HG03064 (cell line): ENCODE data around the gene OR2AG2.
A peak's percentile ranks its signal among the peaks of the same experiment; 100 is the strongest.
"Not testable (repeated sequence)": the region's sequence is repeated elsewhere in the genome, so short reads cannot be mapped to it uniquely, and the experiment has no call there.

Experiments
- ATAC-seq: cut with Tn5 transposase; IDR thresholded peaks from one replicate; pipeline ENCODE4 v1.9.1; 2021; ENCODE audit warnings: low read depth; ENCODE audit not compliant: unreplicated experiment

Gene OR2AG2, protein sequence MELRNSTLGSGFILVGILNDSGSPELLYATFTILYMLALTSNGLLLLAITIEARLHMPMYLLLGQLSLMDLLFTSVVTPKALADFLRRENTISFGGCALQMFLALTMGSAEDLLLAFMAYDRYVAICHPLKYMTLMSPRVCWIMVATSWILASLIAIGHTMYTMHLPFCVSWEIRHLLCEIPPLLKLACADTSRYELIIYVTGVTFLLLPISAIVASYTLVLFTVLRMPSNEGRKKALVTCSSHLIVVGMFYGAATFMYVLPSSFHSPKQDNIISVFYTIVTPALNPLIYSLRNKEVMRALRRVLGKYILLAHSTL

DNA sequence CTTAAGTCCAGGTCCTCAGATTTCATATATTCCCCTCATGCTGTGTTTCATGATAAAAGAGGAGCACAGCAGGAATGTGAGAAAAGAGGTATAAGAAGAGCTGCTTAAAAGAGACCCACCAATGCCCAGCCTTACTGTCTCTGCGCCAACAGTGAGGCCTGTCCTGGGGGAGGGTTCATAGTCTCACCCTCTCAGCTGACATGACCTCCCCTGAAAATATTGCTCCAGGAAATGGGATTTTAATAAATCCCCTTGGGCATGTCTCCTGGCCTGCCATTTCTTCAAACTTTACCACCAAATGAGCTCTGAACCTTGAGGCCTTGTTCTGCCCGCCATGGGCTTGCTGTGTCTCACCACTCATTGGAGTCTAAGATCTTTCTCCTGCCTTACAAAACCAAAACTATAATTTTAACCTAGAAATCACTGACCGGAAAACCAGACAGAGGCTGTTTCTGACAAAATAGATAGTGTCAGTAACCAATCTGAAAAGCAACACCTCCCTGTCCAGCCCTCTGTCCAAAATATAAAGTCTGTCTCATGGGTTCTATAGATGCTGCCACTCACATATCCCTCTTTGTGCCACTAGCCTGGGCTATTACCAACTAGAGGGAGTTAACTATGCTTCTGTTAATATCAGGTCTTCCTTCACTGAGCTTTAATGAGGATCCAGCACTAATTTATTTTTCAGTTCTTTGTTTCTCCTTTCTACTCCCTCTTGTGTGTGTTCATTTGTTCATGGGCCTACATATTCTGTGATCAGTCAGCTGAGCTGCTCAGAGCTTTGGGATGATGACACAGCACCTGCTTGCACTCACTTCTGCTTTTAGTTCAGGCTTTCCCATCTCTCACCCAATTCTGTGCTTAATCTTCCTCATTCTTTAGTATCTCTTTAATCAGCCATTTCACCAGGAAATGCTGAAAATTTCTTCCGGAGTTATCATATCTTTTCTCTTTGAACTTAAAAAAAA lies at the start of gene OR2AG2:
OR2AG2 (minus strand) TSS at position 51 of the 968 bp plus-strand sequence. CDS start 3,019 bp downstream, outside the sequence.
- ATAC-seq, result peak; percentile 97

- ATAC-seq, result no peak
Measured at GRCh38 chr11:6818967-6819366, 47.2 kb upstream of the OR2AG2 start.

GRCh38 chr11:6817694-6818093 lies 45.9 kb upstream of the OR2AG2 start:
- ATAC-seq, result no peak

DNA sequence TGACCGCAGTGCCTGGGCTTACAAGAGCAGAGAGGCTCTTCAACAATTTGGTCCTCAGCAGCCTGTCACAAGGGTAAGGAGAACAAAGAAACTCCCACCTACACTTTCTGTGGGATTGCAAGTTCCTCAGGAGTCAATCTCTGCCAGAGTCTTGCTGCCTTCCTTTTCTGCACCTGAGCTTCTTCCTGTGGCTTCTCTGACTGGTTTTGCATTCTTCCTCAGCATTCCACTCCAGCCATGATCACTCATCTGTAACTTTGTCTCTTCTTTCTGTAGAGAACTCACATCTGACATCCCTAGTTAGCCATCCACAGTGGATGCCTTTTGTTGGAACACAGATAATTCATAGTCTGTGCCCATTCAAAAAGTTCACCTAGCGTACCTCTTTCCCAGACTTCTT lies 41.9 kb upstream of the OR2AG2 start:
- ATAC-seq, result no peak

DNA sequence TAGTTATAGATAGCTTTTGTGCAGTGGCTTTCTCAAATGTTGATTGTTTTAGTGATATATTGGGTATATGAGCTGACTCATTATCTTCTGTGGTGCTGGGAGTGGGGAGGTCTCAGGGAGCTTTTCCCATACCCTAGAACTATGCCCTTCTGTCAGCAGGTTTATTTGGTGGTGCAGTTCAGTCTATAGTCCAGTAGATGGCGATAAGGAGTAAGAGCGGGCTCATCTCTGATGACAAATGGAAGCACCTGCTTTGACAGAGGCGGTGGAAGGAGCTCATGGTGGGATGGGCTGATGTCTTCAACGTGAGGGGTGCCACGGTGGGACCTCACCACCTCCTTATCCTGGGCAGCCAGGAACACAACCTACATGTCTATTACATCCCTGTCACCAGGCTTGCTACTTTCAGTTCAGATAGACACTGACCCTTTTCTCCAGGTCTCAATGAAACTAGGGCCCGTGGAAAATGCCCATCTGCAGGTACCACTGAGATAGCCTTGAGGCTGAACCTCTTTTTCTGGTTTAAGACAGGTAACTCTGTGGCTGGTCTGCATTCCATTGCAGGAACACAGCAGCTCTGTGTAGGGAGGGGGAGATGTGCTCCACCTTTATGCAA lies 40.7 kb upstream of the OR2AG2 start:
- peak; percentile 79 for ATAC-seq

DNA sequence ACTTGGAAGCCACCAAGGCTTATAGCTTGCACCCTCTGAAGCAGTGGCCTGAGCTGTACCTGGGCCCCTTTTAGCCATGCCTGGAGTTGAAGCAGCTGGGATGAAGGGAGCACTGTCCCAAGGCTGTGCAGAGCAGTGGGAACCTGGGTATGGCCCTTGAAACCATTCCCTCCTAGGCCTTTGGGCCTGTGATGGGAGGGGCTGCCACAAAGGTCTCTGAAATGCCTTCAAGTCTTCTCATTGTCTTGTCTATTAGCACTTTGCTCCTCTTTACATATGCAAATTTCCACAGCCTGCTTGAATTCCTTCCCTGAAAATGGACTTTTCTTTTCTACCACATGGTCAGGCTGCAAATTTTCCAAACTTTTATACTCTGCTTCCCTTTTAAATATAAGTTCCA lies 29.3 kb upstream of the OR2AG2 start:
- ATAC-seq, result not testable (repeated sequence)

GRCh38 chr11:6799402-6799801 lies 27.6 kb upstream of the OR2AG2 start, which contains the start of gene OR6A2:
Gene OR6A2, minus strand, starts transcription at chr11:6799689. Its CDS starts 3,981 bp downstream, at chr11:6795708.
- ATAC-seq, result no peak

DNA sequence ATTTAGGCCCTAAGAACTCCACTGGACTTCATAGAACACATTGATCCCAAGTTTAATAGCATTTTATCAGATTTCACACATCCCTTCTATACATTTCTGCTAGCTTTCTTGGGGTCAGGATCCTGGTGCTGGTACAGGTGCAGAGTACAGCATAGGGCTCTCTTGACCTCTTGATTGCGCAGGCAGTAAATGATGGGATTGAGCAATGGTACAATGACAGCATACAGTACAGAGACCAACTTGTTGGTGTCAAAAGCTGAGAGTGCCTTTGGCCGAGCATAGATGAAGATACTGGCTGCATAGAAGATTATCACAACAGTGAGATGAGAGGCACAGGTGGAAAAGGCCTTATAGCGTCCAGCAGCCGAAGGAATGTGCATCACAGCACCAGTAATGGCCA lies 22.9 kb upstream of the OR2AG2 start:
- no peak for ATAC-seq

GRCh38 chr11:6790546-6790945 lies 18.8 kb upstream of the OR2AG2 start:
- ATAC-seq, result no peak

GRCh38 chr11:6782720-6783119 lies 10.9 kb upstream of the OR2AG2 start, which contains the start of gene OR2AG1:
Gene OR2AG1, plus strand, starts transcription at chr11:6783020. Its CDS starts 2,018 bp downstream, at chr11:6785038.
- no peak for ATAC-seq

GRCh38 chr11:6780829-6781228 lies 9.1 kb upstream of the OR2AG2 start:
- no peak for ATAC-seq

- no peak for ATAC-seq
Measured at GRCh38 chr11:6778518-6778917, 6.7 kb upstream of the OR2AG2 start.

DNA sequence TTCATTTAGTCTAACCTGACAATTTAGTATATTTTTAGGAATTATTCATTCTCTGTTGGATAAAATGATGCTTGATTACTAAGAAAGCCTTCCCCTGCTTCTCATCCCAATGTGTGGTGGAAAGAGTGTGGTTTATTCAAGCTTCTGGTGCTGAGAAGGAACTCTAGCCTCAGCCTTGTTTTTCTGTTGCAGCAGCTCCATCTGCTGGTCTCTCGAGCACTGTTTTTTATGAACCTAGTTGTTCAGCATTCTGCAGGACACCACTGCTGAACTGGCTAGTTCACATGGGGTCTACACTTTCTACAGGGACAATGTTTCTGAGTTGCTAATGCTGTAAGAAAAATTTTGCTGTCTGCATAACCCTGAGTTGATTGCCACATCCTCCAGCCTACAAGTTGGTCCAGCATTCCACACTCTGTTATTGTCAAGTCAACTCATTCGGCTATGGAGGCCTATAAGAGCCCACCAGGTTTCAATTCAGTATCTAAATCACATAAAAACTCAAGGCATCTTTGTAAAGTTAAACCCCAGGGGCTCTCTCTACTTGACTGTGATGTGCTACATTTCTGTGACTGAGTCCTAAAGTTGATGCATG lies 14.3 kb downstream of the OR2AG2 start:
- peak; percentile 75 for ATAC-seq

- no peak for ATAC-seq
Measured at GRCh38 chr11:6755953-6756347, 15.8 kb downstream of the OR2AG2 start.

GRCh38 chr11:6755303-6755952 lies 16.3 kb downstream of the OR2AG2 start:
- ATAC-seq, result no peak

GRCh38 chr11:6747097-6747668 lies 24.6 kb downstream of the OR2AG2 start:
- no peak for ATAC-seq

DNA sequence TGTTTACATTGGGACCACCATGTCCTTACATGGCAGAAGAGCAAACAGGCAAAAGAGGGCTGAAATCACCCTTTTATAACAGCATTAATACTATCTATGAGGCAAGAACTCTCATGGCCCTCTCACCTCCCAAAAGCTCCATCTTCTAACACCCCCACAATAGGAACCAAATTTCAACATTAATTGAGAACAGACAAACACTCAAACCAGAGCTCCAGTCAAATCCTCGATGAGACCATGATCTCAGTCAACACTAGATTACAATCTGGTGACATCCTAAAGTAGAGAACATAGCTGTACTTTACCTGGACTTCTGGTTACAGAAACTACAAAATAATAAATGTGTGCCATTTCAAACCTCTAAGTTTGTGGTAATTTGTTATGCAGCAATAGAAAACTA lies 25.1 kb downstream of the OR2AG2 start:
- no peak for ATAC-seq

DNA sequence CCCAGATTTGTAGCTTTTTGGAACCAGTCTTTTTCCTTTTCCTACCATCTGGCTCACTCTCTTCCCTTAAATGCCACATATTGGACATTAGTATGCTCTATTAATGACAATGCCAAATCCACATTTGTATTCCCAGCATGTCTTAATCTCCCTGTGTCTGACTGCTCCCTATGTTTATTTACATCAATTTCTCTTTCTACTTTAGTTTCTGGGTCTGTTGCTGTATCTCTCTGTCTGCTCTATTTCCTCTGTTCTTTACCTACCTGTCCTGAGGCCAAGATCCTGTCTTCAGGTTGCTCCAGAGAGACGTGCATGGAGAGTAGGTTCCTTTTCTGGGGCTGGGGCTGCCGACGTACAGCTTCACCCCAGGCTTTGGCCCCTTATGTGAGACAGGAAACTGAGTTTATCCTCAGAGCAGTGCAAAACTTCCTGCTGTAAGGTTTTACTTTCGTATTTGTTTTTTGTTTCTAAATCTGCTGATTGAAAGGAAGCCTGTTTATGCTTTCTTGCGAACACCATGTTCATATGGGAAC lies 25.6 kb downstream of the OR2AG2 start:
- ATAC-seq, result peak; percentile 79

GRCh38 chr11:6745465-6746015 lies 26.2 kb downstream of the OR2AG2 start:
- ATAC-seq, result peak; percentile 56
